Smooth muscle cell (in vitro differentiated cells): Measurements from ENCODE around the gene BTBD9. TPM values are rescaled to one million over a fixed set of nuclear protein-coding genes. Genes with fewer than 3 reads are reported as not detected.

Source experiments
- DNase-seq: peaks from one replicate; lab custom pipeline; 2025; ENCODE audit not compliant: unreplicated experiment; lab: John Stamatoyannopoulos, UW
- H2AFZ ChIP-seq: fragments of 200-600 bp; sonication (generic); 2 replicates; pipeline ENCODE4 v1.6.0; 2016; ENCODE audit warnings: antibody characterized with exemption, low read depth, mild to moderate bottlenecking
- H3F3A ChIP-seq: fragments of 200-600 bp; sonication (generic); 2 replicates; pipeline ENCODE4 v1.6.0; 2017; ENCODE audit warnings: antibody characterized with exemption, low read depth
- H3K27ac ChIP-seq: fragments of 200-600 bp; sonication (generic); 2 replicates; pipeline ENCODE4 v1.5.1; 2016; ENCODE audit warnings: low read depth, mild to moderate bottlenecking
- H3K27me3 ChIP-seq: fragments of 200-600 bp; sonication (generic); 2 replicates; pipeline ENCODE4 v1.6.1; 2016; ENCODE audit warnings: low read depth, mild to moderate bottlenecking
- H3K36me3 ChIP-seq: fragments of 200-600 bp; sonication (generic); 2 replicates; pipeline ENCODE4 v1.5.1; 2016; ENCODE audit warnings: low read depth
- H3K4me1 ChIP-seq: fragments of 200-600 bp; sonication (generic); 2 replicates; pipeline ENCODE4 v1.5.1; 2016; ENCODE audit warnings: low read depth
- H3K4me2 ChIP-seq: fragments of 200-600 bp; sonication (generic); 2 replicates; pipeline ENCODE4 v1.6.0; 2016; ENCODE audit warnings: mild to moderate bottlenecking
- H3K4me3 ChIP-seq: fragments of 200-600 bp; sonication (generic); 2 replicates; pipeline ENCODE4 v1.5.1; 2016; ENCODE audit warnings: mild to moderate bottlenecking
- H3K79me2 ChIP-seq: fragments of 200-600 bp; sonication (generic); 2 replicates; pipeline ENCODE4 v1.6.0; 2016; ENCODE audit warnings: low read depth, mild to moderate bottlenecking
- H3K9ac ChIP-seq: fragments of 200-600 bp; sonication (generic); 2 replicates; pipeline ENCODE4 v1.6.0; 2016; ENCODE audit warnings: low read depth
- H3K9me3 ChIP-seq: fragments of 200-600 bp; sonication (generic); replicated peaks from 2 replicates; pipeline ENCODE4 v1.5.1; 2016; ENCODE audit warnings: low read depth
- H4K20me1 ChIP-seq: fragments of 200-600 bp; sonication (generic); 2 replicates; pipeline ENCODE4 v1.6.0; 2016; ENCODE audit warnings: low read depth
- CTCF ChIP-seq: fragments of 200-600 bp; sonication (generic); IDR thresholded peaks from 2 replicates; pipeline ENCODE4 v1.5.1; 2017; ENCODE audit warnings: borderline replicate concordance, mild to moderate bottlenecking, antibody characterized with exemption; ENCODE audit not compliant: insufficient read depth, poor library complexity, severe bottlenecking
- WGBS: methylation state at CpG from one replicate; pipeline ENCODE4 v1.1.7; 2016; ENCODE audit warnings: low lambda C conversion rate; 5-methylcytosine and 5-hydroxymethylcytosine counted together
- polyA plus RNA-seq: library from polyadenylated mRNA; unstranded; fragments of >200 nt; fragmentation: Nextera tagmentation; extraction: Ambion mirVana; gene quantifications from 2 replicates; pipeline ENCODE4 v1.2.1, GENCODE V29; 2016
- total RNA-seq: library from RNA; depleted of rRNA; stranded (reverse); fragments of >200 nt; gene quantifications from 2 replicates; pipeline ENCODE4 v1.2.3, GENCODE V29; 2014

Gene BTBD9
- total and polyA plus RNA-seq, 2 experiments from 2014 or later, result 5.6 to 12.5 TPM

- TF ChIP-seq CTCF, result no peak
- no peaks in the 10 kb centered on the region for H3K79me2 ChIP-seq
- no peak overlapping the region for H3K27ac ChIP-seq
- H3K36me3 ChIP-seq, result no peaks in the 10 kb centered on the region
- no peaks in the 10 kb centered on the region for H4K20me1 ChIP-seq
- no peak overlapping the region for H3K4me3 ChIP-seq
- no peaks in the 10 kb centered on the region for H3K9me3 ChIP-seq
- 75% methylated on average over 5 of the region's 5 CpGs for WGBS
- no peaks in the 10 kb centered on the region for H3K27me3 ChIP-seq
- H3F3A ChIP-seq, result no peaks in the 10 kb centered on the region
- H2AFZ ChIP-seq, result no peak overlapping the region
- H3K9ac ChIP-seq, result no peak overlapping the region
- no peak overlapping the region for H3K4me2 ChIP-seq
- no peak for DNase-seq
- H3K4me1 ChIP-seq, result no peaks in the 10 kb centered on the region
These were observed 329.7 kb downstream of the BTBD9 start for GRCh38 chr6:38310061-38310460.

- no peaks in the 10 kb centered on the region for H3F3A ChIP-seq
- no peaks in the 10 kb centered on the region for H4K20me1 ChIP-seq
- no peak for DNase-seq
- no peak for TF ChIP-seq CTCF
- H3K36me3 ChIP-seq, result no peaks in the 10 kb centered on the region
- H3K27ac ChIP-seq, result no peak overlapping the region
- no peak overlapping the region for H3K4me2 ChIP-seq
- H3K4me3 ChIP-seq, result no peak overlapping the region
- no peak overlapping the region for H2AFZ ChIP-seq
- H3K4me1 ChIP-seq, result no peaks in the 10 kb centered on the region
- no peaks in the 10 kb centered on the region for H3K79me2 ChIP-seq
- H3K9ac ChIP-seq, result no peak overlapping the region
- H3K27me3 ChIP-seq, result no peaks in the 10 kb centered on the region
- no peaks in the 10 kb centered on the region for H3K9me3 ChIP-seq
These were observed 332.0 kb downstream of the BTBD9 start for GRCh38 chr6:38307740-38308139.

- no peaks in the 10 kb centered on the region for H3F3A ChIP-seq
- H3K4me2 ChIP-seq, result no peak overlapping the region
- no peaks in the 10 kb centered on the region for H4K20me1 ChIP-seq
- H3K9ac ChIP-seq, result no peak overlapping the region
- H3K27ac ChIP-seq, result no peak overlapping the region
- H3K9me3 ChIP-seq, result no peaks in the 10 kb centered on the region
- H2AFZ ChIP-seq, result no peak overlapping the region
- TF ChIP-seq CTCF, result no peak
- H3K4me1 ChIP-seq, result no peaks in the 10 kb centered on the region
- no peaks in the 10 kb centered on the region for H3K79me2 ChIP-seq
- H3K27me3 ChIP-seq, result no peaks in the 10 kb centered on the region
- no peak for DNase-seq
- H3K36me3 ChIP-seq, result no peaks in the 10 kb centered on the region
- no peak overlapping the region for H3K4me3 ChIP-seq
These were observed 332.8 kb downstream of the BTBD9 start for GRCh38 chr6:38306931-38307330.

- no peaks in the 10 kb centered on the region for H3K4me1 ChIP-seq
- H3K27me3 ChIP-seq, result no peaks in the 10 kb centered on the region
- H3K79me2 ChIP-seq, result no peaks in the 10 kb centered on the region
- H4K20me1 ChIP-seq, result no peaks in the 10 kb centered on the region
- H3K36me3 ChIP-seq, result no peaks in the 10 kb centered on the region
- no peak overlapping the region for H3K27ac ChIP-seq
- H2AFZ ChIP-seq, result no peak overlapping the region
- H3K4me3 ChIP-seq, result no peak overlapping the region
- no peaks in the 10 kb centered on the region for H3K9me3 ChIP-seq
- no peak for DNase-seq
- no peaks in the 10 kb centered on the region for H3F3A ChIP-seq
- WGBS, result 89% methylated on average over 4 of the region's 4 CpGs
- no peak overlapping the region for H3K9ac ChIP-seq
- no peak overlapping the region for H3K4me2 ChIP-seq
- TF ChIP-seq CTCF, result no peak
These were observed 333.6 kb downstream of the BTBD9 start for GRCh38 chr6:38305995-38306681.
